Heart right ventricle (tissue), 16 donors: ENCODE data around the gene TEAD1. TPM values are rescaled to one million over a fixed set of nuclear protein-coding genes. Genes with fewer than 3 reads are reported as not detected.

Source experiments
- ATAC-seq, 8 donors: fragments of 200-7000 bp; cut with Tn5 transposase; one replicate each; pipeline ENCODE4 v1.9.1; 2020; ENCODE audit warnings: mild to moderate bottlenecking in 8 of 8, moderate library complexity in 8 of 8, moderate number of reproducible peaks in 1 of 8
- DNase-seq, 2 donors: peaks; one replicate each; pipeline ENCODE4 v3.0.0-alpha.2; 2020
- H3K27ac ChIP-seq, 10 donors: fragments of 200-600 bp; sonication (generic) in 2 of 10; one replicate each; pipeline versions ENCODE4 v1.5.0 to v1.8.0; 2020 to 2022; ENCODE audit warnings: mild to moderate bottlenecking in 3 of 10
- H3K27me3 ChIP-seq, 7 donors: fragments of 200-600 bp; one replicate each; pipeline ENCODE4 v1.8.0; 2021 to 2022; ENCODE audit warnings: mild to moderate bottlenecking in 2 of 7
- H3K36me3 ChIP-seq, 9 donors: fragments of 200-600 bp; sonication (generic) in 1 of 9; one replicate each; pipeline versions ENCODE4 v1.5.0 to v1.8.0; 2020 to 2022; ENCODE audit warnings: mild to moderate bottlenecking in 2 of 9
- H3K4me1 ChIP-seq, 9 donors: fragments of 200-600 bp; sonication (generic) in 1 of 9; one replicate each; pipeline versions ENCODE4 v1.5.0 to v1.8.0; 2020 to 2022; ENCODE audit warnings: mild to moderate bottlenecking in 4 of 9
- H3K4me3 ChIP-seq, 10 donors: fragments of 200-600 bp; sonication (generic) in 2 of 10; one replicate each; pipeline versions ENCODE4 v1.5.0 to v1.8.0; 2020 to 2022; ENCODE audit warnings: mild to moderate bottlenecking in 7 of 10, moderate library complexity in 2 of 10
- H3K9me3 ChIP-seq, 11 donors: fragments of 200-600 bp in 10 of 11; sonication (generic) in 2 of 11; one replicate each; pipeline versions ENCODE4 v1.5.0 to v1.8.0; 2013 to 2022; ENCODE audit warnings: mild to moderate bottlenecking in 2 of 11, control low read depth in 1 of 11, moderate library complexity in 1 of 11
- WGBS, 2 donors: extraction: QIAGEN DNeasy Blood & Tissue Kit; methylation state at CpG; one replicate each; pipeline ENCODE4 v1.1.7; 2013; ENCODE audit warnings: inconsistent platforms in 1 of 2; 5-methylcytosine and 5-hydroxymethylcytosine counted together
- intact Hi-C, 10 donors: fragments of 100-400 bp; cut with DNase I; formaldehyde crosslinking; loops; one replicate each; pipeline versions ENCODE4 v1.11.1 to v1.14.2; 2022
- polyA plus RNA-seq, 2 donors: library from polyadenylated mRNA; stranded (reverse); fragments of 200-250 nt; gene quantifications; one replicate each; pipeline ENCODE4 v1.2.3, GENCODE V29; 2013
- total RNA-seq, 10 donors: library from RNA; stranded (reverse); fragmentation: NEBNext Ultra II Directional in 3 of 10; extraction: Animal tissue kit (Norgen Biotek cat#: 25700) in 3 of 10; gene quantifications; one replicate each; pipeline versions ENCODE4 v1.2.1 to v1.2.4, GENCODE V29; 2021 to 2023
- TF ChIP-seq, protein P1 (sequence below), 9 donors: fragments of 200-600 bp; sonication (generic) in 2 of 9; IDR thresholded peaks; one replicate each; pipeline versions ENCODE4 v1.5.0 to v1.8.0; 2021 to 2022; ENCODE audit warnings: antibody characterized with exemption in 9 of 9, mild to moderate bottlenecking in 5 of 9, moderate library complexity in 1 of 9
- donor health status: Arrhythmogenic right ventricular cardiomyopathy.
- donor health status: ischemic (EF 13 %, LVEDD 7.1; RV severe dilation, severe dysfunction).
- donor health status: healthy with polysubstance abuse.
- donor health status: DM: no; HTN: yes; CAD: no.
- donor health status: DM: no; HTN: no; CAD: no.
- donor health status: ischemic (EF 25% LVEDD 6.9; RV normal size, moderate dysfunction).
- donor health status: ischemic (EF 25% LVEDD 5.7; RV mildly dilated, moderate dysfunction).
- donor health status: healthy.
- donor health status: DM: yes; HTN: yes; CAD: no.
- donor health status: Ischemic cardiomyopathy.
- donor health status: ischemic (EF 35%, LVEDD 5.7; RV mildly dilated, moderate dysfunction).
- donor health status: nonischemic (EF 11% LVEDD 7.7; RV severe dilation, severe dysfunction).
- donor health status: DM: yes; HTN: yes; CAD: no.
- donor health status: PGD.
- donor health status: ischemic (EF 29% LVEDD 5.4; RV normal size, mild dysfunction).
- donor health status: nonischemic (EF 23%, LVEDD 6.1; RV moderate dilation, normal function).

Gene TEAD1
- total and polyA plus RNA-seq, 12 donors = 12.7 to 138 (median 116) TPM

DNA sequence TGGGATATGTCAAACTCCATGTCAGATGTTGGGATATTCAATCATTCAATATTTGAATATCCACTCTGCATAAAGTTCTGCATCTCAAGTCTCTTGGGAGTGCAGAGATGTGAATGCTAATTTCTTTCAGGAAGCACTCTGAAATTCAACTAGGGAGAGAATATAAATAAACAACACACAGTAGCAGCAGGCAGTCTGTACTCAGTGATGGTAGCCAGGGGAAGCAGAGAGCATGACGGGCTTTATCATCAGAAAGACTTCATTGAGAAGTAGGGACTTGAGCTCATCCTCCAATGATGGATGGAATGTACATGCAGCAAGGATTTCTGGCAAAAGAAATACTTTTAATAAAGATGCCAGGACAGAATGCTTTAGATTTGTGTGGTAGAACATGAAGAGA lies 9.8 kb upstream of the TEAD1 start:
- intact Hi-C loops = loop anchor here in 1 of 10 donors (10.0 kb wide), 1 partner anchor 60 kb away; no protein-coding TSS in a partner anchor
- ATAC-seq (no peak), DNase-seq (no peak)
- H3K36me3 ChIP-seq = no peaks in the 10 kb centered on the region
- H3K9me3 ChIP-seq = peaks cover 0 to 7% (median 0%) of the 10 kb centered on the region in 11 donors
- no peak overlapping the region for H3K27ac ChIP-seq
- H3K4me1 ChIP-seq = no peaks in the 10 kb centered on the region
- no peaks in the 10 kb centered on the region for H3K27me3 ChIP-seq
- WGBS, 2 donors = 71 to 74% methylated on average over 1 of the region's 1 CpG
- TF ChIP-seq, protein P1, sequence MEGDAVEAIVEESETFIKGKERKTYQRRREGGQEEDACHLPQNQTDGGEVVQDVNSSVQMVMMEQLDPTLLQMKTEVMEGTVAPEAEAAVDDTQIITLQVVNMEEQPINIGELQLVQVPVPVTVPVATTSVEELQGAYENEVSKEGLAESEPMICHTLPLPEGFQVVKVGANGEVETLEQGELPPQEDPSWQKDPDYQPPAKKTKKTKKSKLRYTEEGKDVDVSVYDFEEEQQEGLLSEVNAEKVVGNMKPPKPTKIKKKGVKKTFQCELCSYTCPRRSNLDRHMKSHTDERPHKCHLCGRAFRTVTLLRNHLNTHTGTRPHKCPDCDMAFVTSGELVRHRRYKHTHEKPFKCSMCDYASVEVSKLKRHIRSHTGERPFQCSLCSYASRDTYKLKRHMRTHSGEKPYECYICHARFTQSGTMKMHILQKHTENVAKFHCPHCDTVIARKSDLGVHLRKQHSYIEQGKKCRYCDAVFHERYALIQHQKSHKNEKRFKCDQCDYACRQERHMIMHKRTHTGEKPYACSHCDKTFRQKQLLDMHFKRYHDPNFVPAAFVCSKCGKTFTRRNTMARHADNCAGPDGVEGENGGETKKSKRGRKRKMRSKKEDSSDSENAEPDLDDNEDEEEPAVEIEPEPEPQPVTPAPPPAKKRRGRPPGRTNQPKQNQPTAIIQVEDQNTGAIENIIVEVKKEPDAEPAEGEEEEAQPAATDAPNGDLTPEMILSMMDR (IDR thresholded peaks at IDR 0.05) = no peak
- H3K4me3 ChIP-seq = no peak overlapping the region

DNA sequence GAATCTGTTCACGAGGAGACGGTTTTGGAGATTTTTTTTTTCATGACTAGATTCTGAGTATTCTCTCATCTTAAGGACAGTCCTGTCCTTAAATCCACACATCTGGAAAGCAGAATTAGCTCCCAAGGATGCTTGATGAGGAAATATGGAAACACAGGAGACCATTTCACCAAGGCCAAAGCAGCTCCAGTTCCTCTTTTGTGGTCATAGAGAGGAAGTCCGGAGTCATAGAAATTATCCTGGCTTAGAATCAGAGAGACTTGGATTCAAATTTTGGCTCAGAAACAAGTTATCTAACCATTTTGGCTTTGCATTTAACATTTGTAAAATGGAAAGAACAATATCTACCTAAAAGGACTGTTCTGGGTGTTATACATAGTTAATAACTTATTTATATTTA lies 7.3 kb upstream of the TEAD1 start:
- Histone ChIP-seq H3K4me3 (no peak overlapping the region), H3K27ac (no peak overlapping the region), H3K27me3 (no peaks in the 10 kb centered on the region), H3K4me1 (no peaks in the 10 kb centered on the region), H3K36me3 (no peaks in the 10 kb centered on the region), H3K9me3 (peaks cover 0 to 6% (median 0%) of the 10 kb centered on the region in 11 donors)
- no peak for ATAC-seq
- intact Hi-C loops = loop anchor here in 2 of 10 donors (5.0 to 10.0 kb wide), 2 partner anchors 55 to 62 kb away; no protein-coding TSS in a partner anchor
- 78 to 84% methylated on average over 3 of the region's 3 CpGs for WGBS, 2 donors
- TF ChIP-seq, protein P1 (IDR thresholded peaks at IDR 0.05) = no peak
- DNase-seq = no peak

DNA sequence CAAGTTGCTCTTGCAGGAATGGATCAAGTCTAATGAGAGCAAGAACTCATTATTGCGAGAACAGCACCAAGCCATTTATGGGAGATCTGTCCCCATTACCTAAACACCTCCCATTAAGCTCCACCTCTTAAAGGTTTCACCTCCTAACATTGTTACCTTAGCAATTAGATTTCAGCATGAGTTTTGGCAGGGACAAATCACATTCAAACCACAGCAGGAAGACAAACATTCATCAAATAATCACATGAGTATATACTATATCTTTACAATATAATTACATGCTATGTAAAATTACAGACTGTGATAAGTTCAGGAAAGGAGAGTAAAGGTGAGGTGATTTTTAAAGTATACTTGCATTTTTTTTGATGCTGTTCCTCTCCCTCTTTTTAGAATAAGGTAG lies 6.6 kb upstream of the TEAD1 start:
- no peaks in the 10 kb centered on the region for H3K4me1 ChIP-seq
- 97 to 100% methylated on average over 1 of the region's 1 CpG for WGBS, 2 donors
- TF ChIP-seq, protein P1 (IDR thresholded peaks at IDR 0.05) = no peak
- no peak overlapping the region for H3K4me3 ChIP-seq
- intact Hi-C loops = loop anchor here in 3 of 10 donors (2.0 to 10.0 kb wide), 3 partner anchors 55 to 63 kb away; no protein-coding TSS in a partner anchor
- no peaks in the 10 kb centered on the region for H3K27me3 ChIP-seq
- DNase-seq (no peak), ATAC-seq (no peak)
- peaks cover 0 to 6% (median 0%) of the 10 kb centered on the region in 11 donors for H3K9me3 ChIP-seq
- H3K36me3 ChIP-seq = no peaks in the 10 kb centered on the region
- no peak overlapping the region for H3K27ac ChIP-seq

DNA sequence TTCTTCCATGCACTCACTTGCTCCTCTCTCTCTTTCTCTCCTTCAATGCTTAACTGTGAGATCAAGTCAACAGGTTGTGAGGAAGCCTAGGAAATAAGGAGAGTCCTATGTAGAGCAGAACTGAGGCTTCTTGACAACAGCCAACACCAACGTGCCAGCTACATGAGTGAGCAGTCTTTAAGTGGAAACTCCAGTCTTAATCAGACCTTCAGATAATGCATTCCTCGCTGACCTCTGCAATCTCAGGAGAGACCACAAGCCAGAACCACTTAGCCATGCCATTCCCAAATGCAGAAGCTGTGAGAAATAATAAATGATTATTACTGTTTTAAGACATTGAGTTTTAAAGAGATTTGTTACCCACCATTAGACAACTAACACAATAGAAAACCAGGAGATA lies 6.1 kb upstream of the TEAD1 start:
- Histone ChIP-seq H3K36me3 (no peaks in the 10 kb centered on the region), H3K27me3 (peaks cover 0 to 5% (median 0%) of the 10 kb centered on the region in 7 donors), H3K4me3 (no peak overlapping the region), H3K9me3 (peaks cover 0 to 6% (median 0%) of the 10 kb centered on the region in 11 donors), H3K4me1 (peaks cover 0 to 3% (median 0%) of the 10 kb centered on the region in 9 donors), H3K27ac (no peak overlapping the region)
- DNase-seq (no peak), ATAC-seq (no peak)
- WGBS, 2 donors = 51 to 68% methylated on average over 2 of the region's 2 CpGs
- TF ChIP-seq, protein P1 (IDR thresholded peaks at IDR 0.05) = no peak
- intact Hi-C loops = loop anchor here in 3 of 10 donors (2.0 to 10.0 kb wide), 3 partner anchors 56 to 63 kb away; no protein-coding TSS in a partner anchor
